ENCODE data around the gene CAVIN1.
A peak's percentile ranks its signal among the peaks of the same experiment; 100 is the strongest.

The CAVIN1 gene

GRCh38 chr17:42441371-42442195 lies 18.5 kb upstream of the CAVIN1 start:
- no peak for ATAC-seq (ENCODE audit: low read depth)
- no peak for TF ChIP-seq CTCF (IDR thresholded peaks at IDR 0.05; ENCODE audit: poor library complexity, severe bottlenecking)
- Histone ChIP-seq H3K27me3 (ENCODE audit: insufficient read depth, poor library complexity, severe bottlenecking) (no peaks in the 10 kb centered on the region), H3K4me1 (ENCODE audit: insufficient read depth, poor library complexity, severe bottlenecking) (peaks cover 2% of the 10 kb centered on the region), H3K4me3 (ENCODE audit: severe bottlenecking) (no peak overlapping the region), H3K36me3 (ENCODE audit: low read depth) (no peaks in the 10 kb centered on the region), H3K27ac (ENCODE audit: poor library complexity, severe bottlenecking) (no peak overlapping the region), H3K9me3 (ENCODE audit: severe bottlenecking) (no peaks in the 10 kb centered on the region)
- DNase-seq (ENCODE audit: low spot score): no peak

GRCh38 chr17:42438600-42439567 lies 15.8 kb upstream of the CAVIN1 start:
- Histone ChIP-seq H3K27ac (ENCODE audit: poor library complexity, severe bottlenecking) (no peak overlapping the region), H3K27me3 (ENCODE audit: insufficient read depth, poor library complexity, severe bottlenecking) (no peaks in the 10 kb centered on the region), H3K9me3 (ENCODE audit: severe bottlenecking) (no peaks in the 10 kb centered on the region), H3K36me3 (ENCODE audit: low read depth) (no peaks in the 10 kb centered on the region), H3K4me1 (ENCODE audit: insufficient read depth, poor library complexity, severe bottlenecking) (peaks cover 10% of the 10 kb centered on the region), H3K4me3 (ENCODE audit: severe bottlenecking) (no peak overlapping the region)
- ATAC-seq (ENCODE audit: low read depth) (peak; percentile 47; the same call in 1 of the 3 replicates), DNase-seq (ENCODE audit: low spot score) (no peak)
- peak; percentile 69 for TF ChIP-seq CTCF (IDR thresholded peaks at IDR 0.05; ENCODE audit: poor library complexity, severe bottlenecking)

- TF ChIP-seq CTCF (IDR thresholded peaks at IDR 0.05; ENCODE audit: poor library complexity, severe bottlenecking): no peak
- H3K27me3 ChIP-seq (ENCODE audit: insufficient read depth, poor library complexity, severe bottlenecking): no peaks in the 10 kb centered on the region
- no peak overlapping the region for H3K4me3 ChIP-seq (ENCODE audit: severe bottlenecking)
- DNase-seq (ENCODE audit: low spot score) (no peak), ATAC-seq (ENCODE audit: low read depth) (peak; percentile 92)
- peaks cover 10% of the 10 kb centered on the region for H3K4me1 ChIP-seq (ENCODE audit: insufficient read depth, poor library complexity, severe bottlenecking)
- H3K9me3 ChIP-seq (ENCODE audit: severe bottlenecking): no peaks in the 10 kb centered on the region
- H3K27ac ChIP-seq (ENCODE audit: poor library complexity, severe bottlenecking): peak overlapping the region; percentile 51
- no peaks in the 10 kb centered on the region for H3K36me3 ChIP-seq (ENCODE audit: low read depth)
Measured at GRCh38 chr17:42436391-42436790, 13.3 kb upstream of the CAVIN1 start.

GRCh38 chr17:42431758-42432161 lies 8.7 kb upstream of the CAVIN1 start:
- Histone ChIP-seq H3K4me1 (ENCODE audit: insufficient read depth, poor library complexity, severe bottlenecking) (peaks cover 18% of the 10 kb centered on the region), H3K4me3 (ENCODE audit: severe bottlenecking) (no peak overlapping the region), H3K27ac (ENCODE audit: poor library complexity, severe bottlenecking) (peak overlapping the region; percentile 27), H3K27me3 (ENCODE audit: insufficient read depth, poor library complexity, severe bottlenecking) (no peaks in the 10 kb centered on the region), H3K36me3 (ENCODE audit: low read depth) (no peaks in the 10 kb centered on the region), H3K9me3 (ENCODE audit: severe bottlenecking) (no peaks in the 10 kb centered on the region)
- DNase-seq (ENCODE audit: low spot score): no peak
- ATAC-seq (ENCODE audit: low read depth): no peak
- no peak for TF ChIP-seq CTCF (IDR thresholded peaks at IDR 0.05; ENCODE audit: poor library complexity, severe bottlenecking)

All from RWPE2 (cell line).